Smooth muscle cell (in vitro differentiated cells): ENCODE results near the gene DYSF. TPM values are rescaled to one million over a fixed set of nuclear protein-coding genes. Genes with fewer than 3 reads are reported as not detected.

Source experiments
- DNase-seq: peaks from one replicate; lab custom pipeline; 2025; ENCODE audit not compliant: unreplicated experiment; lab: John Stamatoyannopoulos, UW
- H2AFZ ChIP-seq: fragments of 200-600 bp; sonication (generic); 2 replicates; pipeline ENCODE4 v1.6.0; 2016; ENCODE audit warnings: antibody characterized with exemption, low read depth, mild to moderate bottlenecking
- H3F3A ChIP-seq: fragments of 200-600 bp; sonication (generic); 2 replicates; pipeline ENCODE4 v1.6.0; 2017; ENCODE audit warnings: antibody characterized with exemption, low read depth
- H3K27ac ChIP-seq: fragments of 200-600 bp; sonication (generic); 2 replicates; pipeline ENCODE4 v1.5.1; 2016; ENCODE audit warnings: low read depth, mild to moderate bottlenecking
- H3K27me3 ChIP-seq: fragments of 200-600 bp; sonication (generic); 2 replicates; pipeline ENCODE4 v1.6.1; 2016; ENCODE audit warnings: low read depth, mild to moderate bottlenecking
- H3K36me3 ChIP-seq: fragments of 200-600 bp; sonication (generic); 2 replicates; pipeline ENCODE4 v1.5.1; 2016; ENCODE audit warnings: low read depth
- H3K4me1 ChIP-seq: fragments of 200-600 bp; sonication (generic); 2 replicates; pipeline ENCODE4 v1.5.1; 2016; ENCODE audit warnings: low read depth
- H3K4me2 ChIP-seq: fragments of 200-600 bp; sonication (generic); 2 replicates; pipeline ENCODE4 v1.6.0; 2016; ENCODE audit warnings: mild to moderate bottlenecking
- H3K4me3 ChIP-seq: fragments of 200-600 bp; sonication (generic); 2 replicates; pipeline ENCODE4 v1.5.1; 2016; ENCODE audit warnings: mild to moderate bottlenecking
- H3K79me2 ChIP-seq: fragments of 200-600 bp; sonication (generic); 2 replicates; pipeline ENCODE4 v1.6.0; 2016; ENCODE audit warnings: low read depth, mild to moderate bottlenecking
- H3K9ac ChIP-seq: fragments of 200-600 bp; sonication (generic); 2 replicates; pipeline ENCODE4 v1.6.0; 2016; ENCODE audit warnings: low read depth
- H3K9me3 ChIP-seq: fragments of 200-600 bp; sonication (generic); replicated peaks from 2 replicates; pipeline ENCODE4 v1.5.1; 2016; ENCODE audit warnings: low read depth
- H4K20me1 ChIP-seq: fragments of 200-600 bp; sonication (generic); 2 replicates; pipeline ENCODE4 v1.6.0; 2016; ENCODE audit warnings: low read depth
- WGBS: methylation state at CpG from one replicate; pipeline ENCODE4 v1.1.7; 2016; ENCODE audit warnings: low lambda C conversion rate; 5-methylcytosine and 5-hydroxymethylcytosine counted together
- polyA plus RNA-seq: library from polyadenylated mRNA; unstranded; fragments of >200 nt; fragmentation: Nextera tagmentation; extraction: Ambion mirVana; gene quantifications from 2 replicates; pipeline ENCODE4 v1.2.1, GENCODE V29; 2016
- total RNA-seq: library from RNA; depleted of rRNA; stranded (reverse); fragments of >200 nt; gene quantifications from 2 replicates; pipeline ENCODE4 v1.2.3, GENCODE V29; 2014
- TF ChIP-seq, protein P1 (sequence below): fragments of 200-600 bp; sonication (generic); IDR thresholded peaks from 2 replicates; pipeline ENCODE4 v1.5.1; 2017; ENCODE audit warnings: borderline replicate concordance, mild to moderate bottlenecking, antibody characterized with exemption; ENCODE audit not compliant: insufficient read depth, poor library complexity, severe bottlenecking

DYSF gene
- total and polyA plus RNA-seq, 2 experiments from 2014 or later: 0.64 to 1.6 TPM

DNA sequence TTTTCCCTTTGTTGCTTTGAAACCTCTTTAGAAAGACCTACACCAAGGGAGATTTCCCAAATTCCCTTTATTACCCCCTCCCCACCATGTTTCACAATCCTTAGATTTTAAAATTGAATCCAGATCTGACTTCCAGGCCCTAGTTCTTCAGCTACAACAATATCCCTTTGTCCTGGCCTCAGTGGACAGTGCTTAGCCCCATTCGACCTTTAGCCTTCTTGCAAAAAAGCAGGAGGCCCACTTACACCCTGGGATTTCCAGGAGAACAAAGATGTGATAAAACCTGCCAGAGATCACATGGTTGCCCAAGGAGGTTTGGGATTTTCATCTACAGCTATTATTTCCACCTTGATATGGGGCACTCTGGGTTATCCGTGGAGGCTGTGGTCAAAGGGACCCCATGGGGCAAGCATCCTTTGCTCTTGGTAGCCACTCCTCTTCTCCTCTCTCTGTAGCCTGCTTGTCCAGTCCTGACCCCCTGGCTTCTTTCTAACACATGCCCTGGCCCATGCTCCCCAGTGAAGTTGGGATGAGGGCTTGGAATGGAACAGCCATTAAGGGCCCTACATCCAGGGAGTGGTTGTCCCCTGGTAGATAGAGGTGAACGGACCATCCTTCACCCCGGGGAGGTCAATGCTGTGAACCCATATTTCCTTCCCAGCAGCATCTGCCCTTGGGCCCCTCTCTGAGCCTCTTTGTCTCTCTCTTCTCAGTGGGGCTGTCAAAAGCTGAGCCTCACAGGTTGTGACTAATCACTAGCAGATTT lies 267.4 kb downstream of the DYSF start:
- peaks cover 13% of the 10 kb centered on the region for H3K4me1 ChIP-seq
- H3K4me3 ChIP-seq: no peak overlapping the region
- H3K9me3 ChIP-seq: no peaks in the 10 kb centered on the region
- H3K27me3 ChIP-seq: no peaks in the 10 kb centered on the region
- H2AFZ ChIP-seq: no peak overlapping the region
- DNase-seq: no peak
- 84% methylated on average over 4 of the region's 4 CpGs for WGBS
- no peak overlapping the region for H3K9ac ChIP-seq
- H4K20me1 ChIP-seq: no peaks in the 10 kb centered on the region
- H3K36me3 ChIP-seq: no peaks in the 10 kb centered on the region
- no peaks in the 10 kb centered on the region for H3F3A ChIP-seq
- H3K79me2 ChIP-seq: no peaks in the 10 kb centered on the region
- peak overlapping the region; percentile 72 for H3K27ac ChIP-seq
- TF ChIP-seq, protein P1, sequence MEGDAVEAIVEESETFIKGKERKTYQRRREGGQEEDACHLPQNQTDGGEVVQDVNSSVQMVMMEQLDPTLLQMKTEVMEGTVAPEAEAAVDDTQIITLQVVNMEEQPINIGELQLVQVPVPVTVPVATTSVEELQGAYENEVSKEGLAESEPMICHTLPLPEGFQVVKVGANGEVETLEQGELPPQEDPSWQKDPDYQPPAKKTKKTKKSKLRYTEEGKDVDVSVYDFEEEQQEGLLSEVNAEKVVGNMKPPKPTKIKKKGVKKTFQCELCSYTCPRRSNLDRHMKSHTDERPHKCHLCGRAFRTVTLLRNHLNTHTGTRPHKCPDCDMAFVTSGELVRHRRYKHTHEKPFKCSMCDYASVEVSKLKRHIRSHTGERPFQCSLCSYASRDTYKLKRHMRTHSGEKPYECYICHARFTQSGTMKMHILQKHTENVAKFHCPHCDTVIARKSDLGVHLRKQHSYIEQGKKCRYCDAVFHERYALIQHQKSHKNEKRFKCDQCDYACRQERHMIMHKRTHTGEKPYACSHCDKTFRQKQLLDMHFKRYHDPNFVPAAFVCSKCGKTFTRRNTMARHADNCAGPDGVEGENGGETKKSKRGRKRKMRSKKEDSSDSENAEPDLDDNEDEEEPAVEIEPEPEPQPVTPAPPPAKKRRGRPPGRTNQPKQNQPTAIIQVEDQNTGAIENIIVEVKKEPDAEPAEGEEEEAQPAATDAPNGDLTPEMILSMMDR: no peak
- peak overlapping the region; percentile 21 for H3K4me2 ChIP-seq

DNA sequence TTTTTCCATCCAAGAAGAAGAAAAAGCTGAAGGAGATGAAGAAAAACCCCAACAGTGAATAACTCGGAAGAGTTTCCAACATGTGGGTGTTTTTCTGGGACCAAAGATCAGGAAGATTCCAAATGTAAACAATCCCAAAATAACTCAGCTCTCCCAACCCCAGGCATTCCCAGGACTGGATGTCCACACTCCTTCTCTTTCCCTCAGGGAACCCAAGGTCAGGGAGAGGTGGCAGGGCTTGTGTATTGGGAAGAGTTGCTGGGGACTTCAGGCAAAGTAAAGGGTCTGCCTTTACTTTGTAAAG lies 268.0 kb downstream of the DYSF start:
- Histone ChIP-seq H3K27ac (peak overlapping the region; percentile 72), H3K4me1 (peaks cover 13% of the 10 kb centered on the region), H3F3A (no peaks in the 10 kb centered on the region), H3K4me2 (peak overlapping the region; percentile 21), H2AFZ (no peak overlapping the region), H3K27me3 (no peaks in the 10 kb centered on the region), H3K79me2 (no peaks in the 10 kb centered on the region), H3K9ac (no peak overlapping the region), H3K4me3 (no peak overlapping the region), H3K36me3 (no peaks in the 10 kb centered on the region), H3K9me3 (no peaks in the 10 kb centered on the region), H4K20me1 (no peaks in the 10 kb centered on the region)
- DNase-seq: no peak
- WGBS: 28% methylated on average over 1 of the region's 1 CpG
- TF ChIP-seq, protein P1: no peak

DNA sequence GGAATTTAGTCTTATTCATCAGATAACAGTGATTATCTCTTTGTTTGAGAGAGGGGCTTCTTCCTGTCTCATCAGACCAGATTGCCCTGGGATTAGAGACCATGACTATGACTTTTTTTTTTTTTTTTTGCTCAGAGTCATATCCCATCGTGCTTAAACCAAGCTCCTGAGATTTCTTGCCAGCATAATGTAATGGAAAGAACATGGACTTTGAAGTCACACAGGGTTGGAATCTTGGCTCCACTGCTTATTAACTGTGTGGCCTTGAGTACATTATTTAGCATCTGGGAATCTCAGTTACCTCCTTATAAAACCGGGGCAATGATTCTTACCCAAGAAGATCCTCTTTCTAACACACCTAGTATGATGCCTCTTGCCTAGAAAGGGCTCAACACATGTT lies 268.3 kb downstream of the DYSF start:
- Histone ChIP-seq H3K79me2 (no peaks in the 10 kb centered on the region), H3K27ac (peak overlapping the region; percentile 72), H2AFZ (no peak overlapping the region), H3K27me3 (no peaks in the 10 kb centered on the region), H3K9me3 (no peaks in the 10 kb centered on the region), H3K4me3 (no peak overlapping the region), H3K4me2 (peak overlapping the region; percentile 21), H3K36me3 (no peaks in the 10 kb centered on the region), H3K9ac (no peak overlapping the region), H3F3A (no peaks in the 10 kb centered on the region), H4K20me1 (no peaks in the 10 kb centered on the region), H3K4me1 (peaks cover 13% of the 10 kb centered on the region)
- DNase-seq: no peak
- TF ChIP-seq, protein P1: no peak
- 65% methylated on average over 2 of the region's 2 CpGs for WGBS

DNA sequence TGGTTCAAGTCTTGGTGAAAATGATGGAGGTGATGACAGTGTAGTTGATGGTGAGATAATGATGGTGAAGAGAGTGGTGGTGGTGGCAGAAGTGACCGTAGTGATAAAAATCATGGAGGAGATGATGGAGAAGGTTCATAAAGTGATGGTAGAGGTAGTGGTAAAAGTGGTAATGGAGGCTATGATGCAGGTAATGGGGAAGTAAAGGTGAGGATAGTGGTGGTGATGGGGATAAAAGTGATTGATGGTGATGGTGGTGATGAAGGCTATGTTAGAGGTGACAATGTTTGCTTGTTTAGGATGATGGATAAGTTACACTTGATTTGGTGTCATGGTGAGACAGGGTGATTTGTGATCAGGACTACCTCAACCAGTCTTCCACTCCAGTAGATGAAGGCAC lies 268.9 kb downstream of the DYSF start:
- Histone ChIP-seq H3K4me3 (no peak overlapping the region), H3K27ac (no peak overlapping the region), H3K4me2 (no peak overlapping the region), H3K36me3 (no peaks in the 10 kb centered on the region), H4K20me1 (no peaks in the 10 kb centered on the region), H3K9me3 (no peaks in the 10 kb centered on the region), H3K79me2 (no peaks in the 10 kb centered on the region), H3K9ac (no peak overlapping the region), H2AFZ (no peak overlapping the region), H3F3A (no peaks in the 10 kb centered on the region), H3K27me3 (no peaks in the 10 kb centered on the region), H3K4me1 (peaks cover 13% of the 10 kb centered on the region)
- no peak for DNase-seq
- WGBS: 95% methylated on average over 1 of the region's 1 CpG
- TF ChIP-seq, protein P1: no peak
